Left forelimb (tissue), 1 donor: Measurements from ENCODE around the gene TNN.

Experiments
- DNase-seq: peaks from one replicate; pipeline ENCODE4 v3.0.0-alpha.2; 2018; ENCODE audit warnings: low spot score

TNN gene

DNA sequence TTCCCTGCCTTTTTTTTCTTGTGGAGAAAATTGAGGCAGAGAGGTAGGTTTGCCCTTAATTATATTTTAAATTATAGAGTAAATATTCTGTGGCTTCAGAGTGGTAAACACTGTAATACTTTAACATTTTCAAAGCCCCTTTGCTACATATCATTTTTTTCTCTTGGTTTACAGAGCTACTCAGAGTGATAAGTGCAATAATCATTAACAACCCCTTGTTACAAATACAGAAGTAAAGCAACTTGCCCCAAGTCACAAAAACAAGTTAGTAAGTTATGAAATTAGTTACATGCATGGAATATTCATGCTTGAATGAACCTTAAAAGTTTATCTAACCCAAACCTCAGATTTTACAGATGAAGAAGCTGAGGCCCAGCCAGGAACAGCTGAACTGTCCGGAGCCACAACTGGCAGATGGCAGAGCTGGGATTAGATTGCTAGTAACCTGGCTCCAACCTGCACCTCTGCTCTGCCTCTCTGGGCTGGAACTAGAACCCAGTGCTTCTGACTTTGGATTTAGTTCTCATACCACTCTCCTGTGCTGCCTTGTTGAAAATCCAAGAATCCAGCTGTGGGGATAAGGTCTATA, 48.7 kb downstream of the TNN start:
- DNase-seq, result no peak

DNA sequence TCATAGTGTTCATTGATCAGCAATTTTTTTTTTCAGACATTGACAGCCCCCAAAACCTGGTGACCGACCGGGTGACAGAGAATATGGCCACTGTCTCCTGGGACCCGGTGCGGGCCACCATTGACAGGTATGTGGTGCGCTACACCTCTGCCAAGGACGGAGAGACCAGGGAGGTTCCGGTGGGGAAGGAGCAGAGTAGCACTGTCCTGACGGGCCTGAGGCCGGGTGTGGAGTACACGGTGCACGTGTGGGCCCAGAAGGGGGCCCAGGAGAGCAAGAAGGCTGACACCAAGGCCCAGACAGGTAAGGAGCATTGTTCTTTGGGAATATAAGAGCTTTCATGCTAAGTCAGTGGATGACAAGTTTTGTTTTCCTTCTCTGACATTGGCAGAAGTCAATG, 49.3 kb downstream of the TNN start:
- DNase-seq, result no peak

DNA sequence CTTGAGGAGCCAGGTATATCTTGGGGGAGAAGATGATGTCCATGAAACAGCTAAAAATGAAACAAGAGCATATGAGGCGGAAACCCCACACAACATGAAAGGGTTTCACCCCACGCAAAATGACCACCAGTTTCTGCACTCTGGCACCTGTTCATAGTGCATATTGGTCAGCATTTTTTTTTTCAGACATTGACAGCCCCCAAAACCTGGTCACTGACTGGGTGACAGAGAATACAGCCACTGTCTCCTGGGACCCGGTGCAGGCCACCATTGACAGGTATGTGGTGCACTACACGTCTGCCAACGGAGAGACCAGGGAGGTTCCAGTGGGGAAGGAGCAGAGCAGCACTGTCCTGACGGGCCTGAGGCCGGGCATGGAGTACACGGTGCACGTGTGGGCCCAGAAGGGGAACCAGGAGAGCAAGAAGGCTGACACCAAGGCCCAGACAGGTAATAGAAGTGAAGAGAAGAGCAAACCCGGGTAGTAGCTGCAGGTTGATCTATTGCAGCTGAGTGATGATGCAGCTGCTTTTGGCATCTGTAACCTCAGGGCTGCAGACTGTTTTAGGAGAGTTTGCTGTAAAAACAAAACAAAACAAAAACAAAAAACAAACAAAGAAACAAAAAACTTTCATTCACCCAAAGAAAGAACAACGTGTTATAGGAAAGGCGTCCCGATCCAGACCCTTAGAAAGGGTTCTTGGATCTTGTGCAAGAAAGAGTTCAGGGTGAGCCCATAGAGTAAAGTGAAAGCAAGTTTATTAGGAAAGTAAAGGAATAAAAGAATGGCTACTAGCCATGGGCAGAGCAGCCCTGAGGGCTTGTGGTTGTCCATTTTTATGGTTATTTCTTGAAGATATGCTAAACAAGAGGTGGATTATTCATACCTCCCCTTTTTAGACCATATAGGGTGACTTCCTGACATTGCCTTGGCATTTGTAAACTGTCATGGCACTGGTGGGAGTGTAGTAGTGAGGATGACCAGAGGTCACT, 51.0 kb downstream of the TNN start:
- DNase-seq, result no peak

DNA sequence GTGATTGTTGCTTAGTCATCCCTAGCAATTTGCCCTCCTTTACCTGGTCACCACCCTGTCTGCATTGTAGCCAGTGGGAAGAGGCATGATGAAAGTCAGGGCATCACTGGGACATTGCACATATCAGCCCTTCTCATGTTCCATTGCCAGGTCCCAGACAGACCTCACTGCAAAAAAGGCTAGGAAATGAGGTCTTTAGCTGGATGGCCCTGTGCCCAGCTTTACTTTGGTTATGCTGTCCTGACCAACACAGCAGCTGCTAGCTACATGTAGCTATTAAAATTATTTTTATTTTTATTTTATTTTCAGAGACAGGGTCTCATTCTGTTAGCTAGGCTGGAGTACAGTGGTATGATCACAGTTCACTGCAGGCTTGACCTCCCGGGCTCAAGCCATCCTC, 52.9 kb downstream of the TNN start:
- DNase-seq, result no peak

DNA sequence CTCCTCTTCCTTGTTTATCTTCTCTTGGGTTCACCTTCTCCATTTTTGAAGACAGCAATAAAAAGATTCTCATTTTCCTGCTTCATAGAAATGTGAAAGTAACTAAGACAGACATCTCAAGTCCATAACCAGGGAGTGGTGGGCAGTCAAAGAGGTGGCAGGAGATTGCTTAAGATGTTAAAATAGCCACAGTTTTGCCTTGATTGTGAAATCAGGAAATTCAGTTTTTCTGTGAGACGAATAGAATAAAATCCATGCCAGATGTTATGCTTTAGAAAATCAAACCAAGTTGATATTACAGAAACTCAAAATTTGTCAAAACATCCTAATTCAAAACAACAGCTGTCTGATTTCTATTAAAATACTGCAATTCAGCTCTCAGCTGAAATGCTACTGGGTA, 57.2 kb downstream of the TNN start:
- no peak for DNase-seq

DNA sequence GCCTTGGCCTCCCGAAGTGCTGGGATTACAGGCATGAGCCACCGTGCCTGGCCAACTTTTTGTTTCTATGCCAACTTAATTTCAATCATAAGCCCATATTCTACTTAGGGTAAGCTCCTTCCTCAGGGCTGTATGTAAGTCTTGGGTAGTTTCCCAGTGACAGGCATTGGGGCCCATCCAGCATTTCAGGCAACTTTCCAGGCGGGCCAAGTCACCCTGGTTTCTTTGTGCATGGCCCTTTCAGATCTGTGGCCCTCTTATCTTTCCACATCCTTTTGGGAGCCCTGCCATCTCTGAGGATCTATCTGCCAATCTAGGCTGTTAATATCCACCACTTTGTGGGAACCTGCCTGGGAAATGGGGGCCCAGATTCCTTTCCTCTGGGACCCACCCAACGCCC, 58.7 kb downstream of the TNN start:
- DNase-seq, result no peak

DNA sequence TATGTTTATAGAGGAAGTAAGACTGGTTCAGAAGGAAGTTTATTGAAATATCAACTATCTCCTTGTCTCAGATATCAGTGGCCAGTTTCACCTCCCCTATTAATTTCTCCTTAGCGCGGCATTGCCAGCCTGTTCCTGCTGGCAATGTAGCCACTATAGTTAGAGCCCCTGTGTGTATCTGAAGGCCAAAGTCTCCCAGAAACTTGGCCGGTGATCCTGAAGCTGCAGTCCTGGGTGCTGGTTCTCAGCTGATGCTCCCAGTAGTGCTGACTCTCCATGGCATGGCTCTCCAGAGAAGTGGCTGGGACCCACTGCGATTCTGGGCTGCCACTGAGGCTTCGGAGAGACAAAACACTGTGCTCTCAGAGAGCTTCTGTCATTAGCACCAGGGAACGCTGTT, 59.9 kb downstream of the TNN start:
- DNase-seq, result no peak

DNA sequence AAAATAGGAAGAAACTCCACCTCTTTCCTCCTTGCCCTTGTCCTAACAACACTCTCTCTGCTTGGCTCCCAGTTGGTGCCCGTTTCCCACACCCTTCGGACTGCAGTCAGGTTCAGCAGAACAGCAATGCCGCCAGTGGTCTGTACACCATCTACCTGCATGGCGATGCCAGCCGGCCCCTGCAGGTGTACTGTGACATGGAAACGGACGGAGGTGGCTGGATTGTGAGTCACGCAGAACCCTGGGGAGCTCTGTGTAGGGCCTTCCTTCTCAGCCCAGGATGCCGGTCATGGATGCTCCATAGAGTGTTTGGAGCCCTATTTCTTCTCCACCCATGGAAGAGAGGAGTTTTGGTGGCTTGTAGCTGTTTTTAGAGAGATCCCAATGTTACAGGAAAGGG, 60.9 kb downstream of the TNN start:
- DNase-seq, result no peak

DNA sequence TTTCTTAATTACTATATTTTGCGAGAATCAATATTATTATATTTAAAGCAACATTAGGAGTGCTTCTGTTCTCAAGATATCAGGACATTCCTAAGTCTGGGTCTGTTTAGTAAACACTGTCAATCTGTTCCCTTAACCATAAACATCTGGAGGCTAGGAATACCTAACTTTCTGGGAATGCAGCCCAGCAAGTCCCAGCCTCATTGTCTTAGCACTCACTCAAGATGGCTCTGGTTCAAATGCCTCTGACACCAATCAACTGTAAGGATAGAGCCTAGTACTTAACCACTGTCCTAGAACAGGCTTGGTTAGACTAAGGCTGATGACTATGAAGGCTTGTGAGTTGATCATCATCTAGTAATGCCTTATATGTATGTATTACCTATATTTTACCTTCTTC, 61.5 kb downstream of the TNN start:
- DNase-seq, result no peak

DNA sequence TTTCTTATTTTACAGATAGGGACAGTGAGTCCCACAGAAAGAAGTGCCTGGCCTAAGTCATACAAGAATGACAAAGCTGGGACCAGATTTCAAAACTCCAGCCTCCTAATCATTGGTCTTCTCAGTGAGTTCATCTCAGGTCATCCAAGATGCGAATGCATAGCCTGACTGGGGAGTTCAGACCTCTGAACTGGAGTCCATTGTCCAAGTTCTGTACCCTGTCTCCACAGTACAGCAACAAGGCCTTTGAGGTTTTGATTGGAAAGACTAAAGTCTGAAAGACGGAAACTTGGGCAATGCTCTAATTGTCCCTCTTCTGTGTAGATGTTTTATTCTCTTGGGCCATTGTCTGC, 62.0 kb downstream of the TNN start:
- DNase-seq, result no peak

DNA sequence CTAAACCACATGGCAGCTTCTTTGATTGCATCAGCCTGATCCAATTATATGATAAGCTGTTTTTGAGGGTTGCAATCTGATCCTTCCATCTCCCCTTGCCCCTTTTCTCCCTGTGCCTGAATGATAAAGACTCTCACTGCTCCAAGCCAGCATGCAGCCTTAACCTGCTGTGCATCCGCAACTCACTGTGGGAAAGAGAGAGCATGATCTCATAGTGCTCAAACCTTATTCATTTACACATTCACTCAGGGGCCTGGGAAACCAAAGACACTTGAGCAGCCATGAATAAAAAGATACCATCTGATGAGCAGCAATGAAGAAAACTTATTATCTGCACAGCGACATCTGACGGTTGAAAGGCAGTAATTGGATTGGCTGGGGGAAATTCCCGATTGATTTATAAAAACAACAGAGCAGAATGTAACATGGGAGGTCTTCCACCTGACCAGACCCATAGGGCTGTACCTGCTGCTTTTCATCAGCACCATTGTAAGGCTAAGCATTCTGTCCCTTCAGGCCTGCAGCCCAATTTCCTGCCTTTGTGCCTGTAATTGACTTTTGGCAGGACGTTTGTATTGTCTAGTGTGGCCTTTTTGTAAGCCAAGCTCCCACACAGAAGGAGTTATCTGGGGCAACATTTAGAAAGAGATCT, 62.5 kb downstream of the TNN start:
- DNase-seq, result no peak

DNA sequence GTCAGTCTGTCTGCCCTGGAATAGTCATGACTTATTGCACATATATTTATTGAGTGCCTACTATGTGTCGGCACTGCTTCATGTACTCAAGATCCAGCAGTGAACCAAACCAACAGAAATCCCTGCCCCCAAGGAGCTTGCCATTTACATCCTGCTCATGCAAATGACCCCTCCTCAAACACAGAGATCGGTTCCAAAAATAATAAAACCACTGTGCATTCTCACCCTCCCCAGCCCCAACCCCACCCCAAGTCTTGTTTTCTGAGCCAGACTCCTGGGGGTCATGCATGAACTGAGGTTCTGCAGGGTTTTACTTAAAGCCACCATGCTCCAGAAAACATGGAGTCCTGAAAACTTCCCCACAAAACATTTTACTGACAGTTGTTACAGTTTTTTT, 63.0 kb downstream of the TNN start:
- DNase-seq, result no peak

DNA sequence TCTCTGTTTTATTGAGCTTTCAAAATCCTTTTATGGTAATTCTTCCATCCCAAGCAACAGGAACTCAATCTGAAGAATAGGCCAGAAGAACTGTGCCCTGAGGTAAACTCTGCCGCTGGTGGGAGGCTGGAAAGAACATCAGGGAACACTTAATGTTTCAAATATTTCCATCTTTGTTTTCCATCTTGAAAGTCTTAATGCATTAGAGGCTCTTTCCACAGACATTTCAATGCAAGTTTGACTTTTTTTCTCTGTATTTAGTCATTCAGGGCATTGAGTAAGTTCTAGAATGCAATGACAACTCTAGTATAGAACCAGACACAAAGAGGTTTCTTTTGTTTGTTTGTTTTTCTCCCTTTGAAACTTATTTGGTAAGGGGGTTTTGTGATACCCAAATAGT, 63.5 kb downstream of the TNN start:
- no peak for DNase-seq

DNA sequence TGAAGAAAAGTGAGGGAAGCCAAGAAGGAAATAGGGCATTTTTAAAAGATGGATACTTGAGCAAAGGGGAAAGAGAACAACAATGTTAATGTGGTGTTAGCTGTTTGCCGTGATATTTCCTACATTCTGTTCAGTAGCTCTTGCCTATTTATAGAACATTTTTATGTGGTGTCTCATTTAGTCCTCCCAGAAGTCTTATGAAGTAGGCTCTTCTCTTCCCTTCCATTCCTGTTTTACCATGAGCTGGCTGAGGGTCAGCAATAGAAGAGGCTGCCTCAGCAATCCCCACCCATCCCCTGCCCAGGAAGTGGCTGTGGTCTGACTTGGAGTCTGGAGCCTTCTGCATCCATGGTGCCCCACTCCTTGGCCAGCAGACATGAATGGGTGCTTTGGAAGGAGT, 64.8 kb downstream of the TNN start:
- DNase-seq, result no peak

DNA sequence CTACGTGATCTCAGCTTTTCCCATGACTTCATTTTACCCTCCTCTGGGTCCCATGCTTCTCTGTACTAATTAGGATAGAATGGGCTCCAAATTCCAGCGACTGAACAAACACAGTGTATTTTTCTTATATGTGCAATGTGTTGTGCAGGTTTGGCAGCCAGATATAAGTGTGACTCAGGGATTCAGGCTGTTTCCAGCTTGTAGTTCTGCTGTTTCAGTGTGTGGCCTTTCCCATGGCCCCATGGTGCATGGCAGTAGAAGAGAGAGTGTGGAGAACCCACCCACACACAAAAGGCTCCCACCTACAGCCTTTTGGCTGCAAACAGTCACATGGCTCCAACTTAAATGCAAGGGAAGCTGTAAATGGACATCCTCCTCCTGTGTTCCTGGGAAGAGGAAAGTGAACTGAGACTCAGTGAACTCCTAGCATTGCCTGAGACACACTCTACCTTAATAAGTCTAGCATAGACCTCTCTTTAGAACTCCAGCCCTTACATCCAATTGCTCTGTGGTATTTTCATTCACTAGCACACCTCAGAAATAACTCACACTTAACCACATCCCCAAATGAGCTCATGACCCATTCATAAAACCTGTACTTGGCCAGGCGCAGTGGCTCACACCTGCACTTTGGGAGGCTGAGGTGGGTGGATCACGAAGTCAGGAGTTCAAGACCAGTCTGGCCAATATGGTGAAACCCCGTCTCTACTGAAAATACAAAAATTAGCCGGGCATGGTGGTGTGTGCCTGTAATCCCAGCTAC, 66.2 kb downstream of the TNN start:
- no peak for DNase-seq

DNA sequence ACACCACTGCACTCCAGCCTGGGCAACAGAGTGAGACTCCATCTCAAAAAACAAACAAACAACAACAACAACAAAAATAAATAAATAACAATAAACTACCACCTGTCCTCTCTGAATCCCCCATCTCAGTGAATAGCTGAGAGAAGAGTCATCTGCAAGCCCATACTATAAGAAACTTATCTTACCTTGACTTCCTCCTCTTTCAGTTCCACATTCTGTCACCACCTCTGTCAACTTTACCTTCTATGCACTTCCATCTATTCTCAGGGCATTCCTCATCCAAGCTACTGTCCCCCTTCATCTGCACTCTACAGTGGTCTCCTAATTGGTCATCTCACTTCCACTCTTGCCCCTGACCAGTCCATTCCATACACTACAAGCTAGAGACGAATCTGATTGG, 66.9 kb downstream of the TNN start:
- DNase-seq, result no peak

DNA sequence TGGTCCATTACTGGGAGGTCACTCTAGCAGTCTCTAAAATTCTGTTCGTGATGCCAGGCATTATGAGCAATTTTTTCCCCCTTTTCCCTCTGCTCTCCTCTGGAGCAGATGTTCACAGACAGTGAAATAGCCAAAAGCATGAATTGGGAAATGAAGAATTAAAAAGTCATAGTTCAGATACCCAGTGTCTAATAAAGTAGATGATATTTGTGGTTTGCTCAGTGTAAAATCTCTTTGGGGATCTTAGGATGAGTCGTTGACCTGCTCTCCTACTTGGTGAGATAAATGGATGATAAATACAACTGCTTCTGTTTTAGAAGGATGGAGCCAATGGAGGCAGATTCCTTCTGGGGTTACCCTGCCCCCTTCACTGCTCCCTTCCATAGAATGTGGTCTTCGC, 68.6 kb downstream of the TNN start:
- DNase-seq, result no peak

DNA sequence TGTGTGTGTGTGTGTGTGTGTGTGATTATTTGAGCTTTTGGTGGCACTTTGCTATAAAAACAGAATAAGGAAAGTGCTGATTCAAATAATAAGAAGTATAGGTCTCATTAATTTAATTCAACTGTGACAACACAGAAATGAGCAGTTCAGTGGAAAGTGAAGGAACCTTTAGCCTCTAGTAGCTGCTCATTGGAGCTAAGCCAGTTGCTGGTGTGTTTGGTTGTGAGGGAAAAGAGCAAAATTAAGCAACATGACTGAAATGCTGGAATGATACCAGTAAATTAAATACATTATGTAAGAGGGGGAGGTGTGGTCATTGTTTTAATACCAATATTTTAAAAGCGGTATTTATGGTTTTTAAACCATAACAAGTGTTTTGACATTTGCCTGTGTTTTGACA, 69.7 kb downstream of the TNN start:
- DNase-seq, result no peak

DNA sequence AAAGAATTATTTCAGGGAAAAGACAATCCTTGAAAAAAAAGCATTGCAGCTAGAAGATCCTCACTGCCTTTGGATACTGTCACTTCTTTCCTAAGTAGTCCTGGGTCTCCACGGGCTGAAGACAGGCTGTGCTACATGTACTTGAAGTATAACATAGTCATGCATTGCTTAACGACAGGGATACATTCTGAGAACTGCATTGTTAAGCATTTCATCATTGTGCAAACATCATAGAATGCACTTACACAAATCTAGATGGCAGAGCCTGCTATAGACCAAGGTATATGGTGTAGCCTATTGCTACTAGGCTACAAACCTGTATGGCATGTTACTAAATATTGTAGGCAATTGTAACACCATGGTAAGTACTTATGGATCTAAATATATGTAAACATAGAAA, 70.9 kb downstream of the TNN start:
- no peak for DNase-seq

DNA sequence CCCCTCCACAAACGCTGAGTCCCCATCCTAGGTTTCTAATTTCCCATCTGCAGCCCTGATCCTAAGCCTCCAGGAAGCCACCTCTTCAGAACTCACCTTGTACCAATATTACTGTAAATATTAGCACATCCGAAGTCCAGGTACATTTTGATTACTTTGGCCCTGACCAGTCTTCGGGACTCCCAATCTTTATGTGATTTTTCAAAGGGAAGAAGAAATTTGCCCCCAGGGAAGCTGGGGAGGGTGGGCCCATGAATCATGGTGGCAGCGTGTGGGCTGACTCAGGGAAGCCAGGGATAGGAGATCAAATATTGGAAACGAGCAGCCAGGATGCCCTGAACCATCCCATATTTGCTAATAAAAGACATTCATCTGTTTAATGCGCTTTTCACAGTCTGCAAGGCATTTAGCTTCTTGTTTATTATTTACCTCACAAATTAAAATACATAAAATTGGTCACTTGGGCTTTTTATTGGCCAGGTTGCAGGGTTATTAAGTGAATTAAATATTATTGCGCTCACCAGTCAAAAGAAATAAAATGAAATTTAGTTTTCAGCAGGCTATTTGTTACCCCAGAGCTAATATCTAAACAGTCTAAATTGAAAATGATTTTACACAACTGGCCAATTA, 78.4 kb downstream of the TNN start:
- no peak for DNase-seq

DNA sequence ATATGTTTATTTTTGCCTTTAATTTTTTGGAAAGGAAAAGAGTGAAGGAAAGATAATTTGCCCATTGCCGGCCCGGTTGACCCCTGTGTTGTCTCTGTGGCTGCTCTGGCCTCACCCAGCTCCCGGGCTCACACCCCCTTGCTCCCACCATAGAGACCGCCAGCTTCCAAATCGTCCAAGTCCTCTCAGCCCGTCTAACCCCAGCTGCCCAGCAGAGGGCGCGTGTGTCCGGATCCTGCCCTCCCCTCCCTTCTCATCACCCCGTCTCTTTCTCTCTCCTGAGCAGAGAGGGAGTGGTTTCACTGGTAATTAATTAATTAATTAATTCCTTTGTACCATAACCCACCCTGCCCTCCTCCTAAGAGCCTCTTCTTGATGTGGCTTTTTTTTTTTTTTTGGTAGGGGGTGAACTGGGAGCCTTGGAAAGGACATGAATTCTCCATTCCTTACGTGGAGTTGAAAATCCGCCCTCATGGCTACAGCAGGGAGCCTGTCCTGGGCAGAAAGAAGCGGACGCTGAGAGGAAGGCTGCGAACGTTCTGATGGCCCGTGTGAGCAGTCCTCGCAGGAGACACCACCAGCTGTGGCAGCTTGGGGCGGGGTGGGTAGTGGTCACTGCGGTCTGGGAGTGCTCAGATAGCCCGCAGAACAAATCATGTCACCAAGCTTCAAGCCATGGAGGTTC, 79.0 kb downstream of the TNN start:
- peak; percentile 77 for DNase-seq

DNA sequence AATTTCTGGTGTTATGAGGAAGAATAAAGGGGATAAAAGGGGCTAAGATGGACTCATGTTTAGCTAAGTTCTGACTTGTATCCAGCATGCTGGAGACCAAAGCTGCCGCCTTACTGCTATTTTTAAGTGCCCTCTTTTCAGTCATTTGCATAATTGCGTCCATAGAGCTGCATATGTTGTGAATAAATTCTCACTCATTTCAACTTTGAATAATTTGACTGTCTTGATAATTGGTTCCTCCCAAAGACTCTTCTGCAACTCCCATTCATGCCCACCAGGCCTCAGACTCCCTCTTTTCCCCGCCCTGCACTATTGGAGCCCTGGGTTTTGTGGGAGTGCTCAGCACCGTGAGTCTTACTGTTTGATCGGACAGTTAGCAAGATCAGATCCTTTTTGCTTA, 79.9 kb downstream of the TNN start:
- no peak for DNase-seq
